Fibroblast of pulmonary artery (primary cell): ENCODE data around the gene UBASH3B.

Experiments
- DNase-seq: peaks from one replicate; pipeline ENCODE4 v3.0.0-alpha.2; 2010; ENCODE audit warnings: low read depth
- H3K4me3 ChIP-seq: replicated peaks from 2 replicates; pipeline ENCODE4 v1.5.1; 2011; ENCODE audit warnings: low read depth, mild to moderate bottlenecking, control low read depth, low read length, moderate library complexity
- TF ChIP-seq, protein P1 (sequence below): IDR thresholded peaks from 2 replicates; pipeline ENCODE4 v1.5.1; 2011; ENCODE audit warnings: mild to moderate bottlenecking, control low read depth, low read length, inconsistent platforms; ENCODE audit errors: missing control alignments

UBASH3B gene

DNA sequence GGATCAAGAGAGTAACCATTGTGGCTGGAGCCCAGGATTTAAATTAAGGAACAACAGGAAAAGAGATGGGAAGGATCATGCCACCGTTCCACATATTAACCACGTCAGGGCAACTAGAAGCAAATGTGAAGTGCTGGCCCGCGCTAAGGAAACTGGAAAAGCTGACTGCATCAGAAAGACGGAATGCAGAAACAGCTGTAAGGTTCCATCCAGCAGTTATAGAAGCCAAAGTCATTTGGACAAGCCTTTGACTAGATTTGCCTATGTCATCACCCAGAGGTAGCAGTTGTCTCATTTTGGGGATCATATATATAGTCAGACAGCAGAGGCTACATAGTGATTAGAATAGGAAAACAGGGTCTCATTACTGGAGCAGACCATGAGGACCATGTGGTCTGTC is 139.8 kb downstream of the UBASH3B start:
- DNase-seq: no peak
- H3K4me3 ChIP-seq: no peak overlapping the region
- TF ChIP-seq, protein P1, sequence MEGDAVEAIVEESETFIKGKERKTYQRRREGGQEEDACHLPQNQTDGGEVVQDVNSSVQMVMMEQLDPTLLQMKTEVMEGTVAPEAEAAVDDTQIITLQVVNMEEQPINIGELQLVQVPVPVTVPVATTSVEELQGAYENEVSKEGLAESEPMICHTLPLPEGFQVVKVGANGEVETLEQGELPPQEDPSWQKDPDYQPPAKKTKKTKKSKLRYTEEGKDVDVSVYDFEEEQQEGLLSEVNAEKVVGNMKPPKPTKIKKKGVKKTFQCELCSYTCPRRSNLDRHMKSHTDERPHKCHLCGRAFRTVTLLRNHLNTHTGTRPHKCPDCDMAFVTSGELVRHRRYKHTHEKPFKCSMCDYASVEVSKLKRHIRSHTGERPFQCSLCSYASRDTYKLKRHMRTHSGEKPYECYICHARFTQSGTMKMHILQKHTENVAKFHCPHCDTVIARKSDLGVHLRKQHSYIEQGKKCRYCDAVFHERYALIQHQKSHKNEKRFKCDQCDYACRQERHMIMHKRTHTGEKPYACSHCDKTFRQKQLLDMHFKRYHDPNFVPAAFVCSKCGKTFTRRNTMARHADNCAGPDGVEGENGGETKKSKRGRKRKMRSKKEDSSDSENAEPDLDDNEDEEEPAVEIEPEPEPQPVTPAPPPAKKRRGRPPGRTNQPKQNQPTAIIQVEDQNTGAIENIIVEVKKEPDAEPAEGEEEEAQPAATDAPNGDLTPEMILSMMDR: no peak

DNA sequence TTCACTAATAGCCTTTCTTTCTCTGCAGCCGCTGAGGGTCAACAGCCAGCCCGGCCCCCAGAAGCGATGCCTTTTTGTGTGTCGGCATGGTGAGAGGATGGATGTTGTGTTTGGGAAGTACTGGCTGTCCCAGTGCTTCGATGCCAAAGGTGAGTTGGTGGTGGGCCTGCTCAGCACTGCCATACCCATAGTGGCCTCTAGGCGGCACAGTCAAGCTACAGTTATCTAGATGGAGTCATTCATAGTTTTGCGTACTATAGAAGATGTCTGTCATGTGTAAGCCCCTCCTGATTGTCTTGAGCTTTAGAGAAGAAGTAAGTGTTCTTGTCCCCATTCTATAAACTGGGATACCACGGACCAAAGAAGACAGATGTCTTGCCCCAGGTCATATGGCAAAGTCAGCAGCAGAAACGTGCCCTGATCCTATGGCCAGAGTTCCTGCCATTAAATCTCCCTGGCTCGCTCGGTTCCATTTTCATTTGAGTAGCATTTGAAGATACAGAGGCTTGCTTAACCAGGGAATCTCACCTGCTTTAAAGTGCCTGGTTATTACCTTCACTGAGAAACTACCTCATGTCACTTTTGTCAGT is 140.7 kb downstream of the UBASH3B start:
- TF ChIP-seq, protein P1: peak; percentile 90
- peak; percentile 58 for DNase-seq
- no peak overlapping the region for H3K4me3 ChIP-seq

DNA sequence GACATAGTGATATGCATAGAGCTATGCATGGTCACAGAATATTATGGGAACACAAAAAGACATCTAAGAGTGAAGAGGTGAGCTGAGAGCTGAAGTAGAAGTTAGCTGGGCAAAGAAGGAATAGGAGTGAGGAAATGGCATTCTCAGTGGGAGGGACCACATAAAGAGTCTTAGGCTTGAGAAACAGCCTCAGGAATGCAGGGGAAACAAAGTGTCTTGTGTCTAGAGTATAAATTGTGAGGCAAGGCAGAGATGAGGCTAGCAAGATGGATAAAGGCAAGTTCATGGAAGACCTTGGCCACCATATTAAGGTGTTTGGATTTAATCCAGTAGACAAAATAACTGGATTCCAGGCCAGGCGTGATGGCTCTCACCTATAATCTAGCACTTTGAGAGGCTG is 142.1 kb downstream of the UBASH3B start:
- H3K4me3 ChIP-seq: no peak overlapping the region
- TF ChIP-seq, protein P1: no peak
- no peak for DNase-seq

DNA sequence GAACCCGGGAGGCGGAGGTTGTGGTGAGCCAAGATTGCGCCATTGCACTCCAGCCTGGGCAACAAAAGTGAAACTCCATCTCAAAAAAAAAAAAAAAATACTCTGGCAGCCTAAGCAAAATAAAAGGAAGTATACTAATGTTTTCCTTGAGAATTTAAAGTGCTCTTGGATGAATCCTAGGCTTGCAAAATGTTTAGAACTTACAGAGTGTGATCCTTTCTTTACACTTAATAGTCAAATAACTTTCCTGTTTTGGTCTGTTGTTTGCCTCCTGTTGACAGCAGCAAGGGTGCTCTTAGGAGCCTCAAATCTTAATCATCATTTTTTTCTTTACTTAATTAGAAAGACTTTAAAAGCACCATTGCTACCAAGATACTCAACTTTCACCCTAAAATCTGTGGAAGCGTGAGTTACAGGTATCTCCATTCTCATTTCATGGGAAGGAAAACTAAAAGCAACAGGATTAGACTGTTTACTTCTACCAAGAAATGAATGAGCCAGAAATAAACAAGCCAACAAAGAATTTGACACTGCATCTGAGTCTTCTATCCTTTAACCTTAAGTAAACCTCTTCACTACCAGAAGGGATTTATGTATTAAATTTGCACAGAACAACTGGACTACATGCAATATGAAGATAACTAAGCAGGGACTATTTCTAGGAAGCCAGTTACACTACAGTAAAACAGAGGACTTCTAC is 144.0 kb downstream of the UBASH3B start:
- TF ChIP-seq, protein P1: no peak
- no peak for DNase-seq
- no peak overlapping the region for H3K4me3 ChIP-seq

DNA sequence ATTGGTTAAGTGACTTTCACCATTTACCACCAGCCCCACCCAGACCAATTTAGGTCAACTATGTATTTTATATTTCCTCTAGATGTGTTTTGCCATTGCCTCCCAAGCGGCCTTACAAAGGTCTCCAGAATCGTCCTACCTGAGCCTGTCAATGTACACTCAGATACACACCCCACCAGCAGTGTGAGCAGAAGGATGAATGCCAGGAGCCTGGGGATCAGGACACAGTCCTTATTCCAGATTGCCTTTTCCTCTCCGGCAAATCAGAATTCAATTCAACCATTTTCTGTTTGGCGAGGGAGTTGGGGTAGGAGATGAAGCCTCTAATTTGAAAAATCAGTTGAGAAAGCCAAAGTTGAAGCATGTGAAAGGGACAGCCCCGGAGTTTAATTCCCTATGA is 147.4 kb downstream of the UBASH3B start:
- TF ChIP-seq, protein P1: no peak
- no peak overlapping the region for H3K4me3 ChIP-seq
- DNase-seq: no peak

DNA sequence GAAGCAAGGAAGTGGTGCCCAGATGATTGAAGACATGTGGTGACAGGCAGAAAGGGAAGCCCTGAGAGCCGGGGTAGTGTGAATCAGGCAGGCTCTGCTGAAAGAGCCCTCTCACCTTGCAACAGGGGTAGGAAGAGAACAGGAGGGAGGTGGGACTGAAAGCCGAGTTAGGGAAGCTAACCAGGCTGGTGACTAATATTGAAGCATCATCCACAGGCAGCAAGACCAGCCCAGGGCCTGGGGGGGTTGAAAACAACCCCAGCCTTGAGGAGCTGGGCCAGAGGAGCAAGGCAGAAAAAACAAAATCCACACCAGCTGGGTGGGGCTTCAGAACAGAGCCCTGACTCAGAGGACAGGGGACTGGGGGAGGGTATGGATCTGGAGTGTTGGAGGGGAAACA is 147.8 kb downstream of the UBASH3B start:
- H3K4me3 ChIP-seq: no peak overlapping the region
- DNase-seq: peak; percentile 46
- TF ChIP-seq, protein P1: no peak

DNA sequence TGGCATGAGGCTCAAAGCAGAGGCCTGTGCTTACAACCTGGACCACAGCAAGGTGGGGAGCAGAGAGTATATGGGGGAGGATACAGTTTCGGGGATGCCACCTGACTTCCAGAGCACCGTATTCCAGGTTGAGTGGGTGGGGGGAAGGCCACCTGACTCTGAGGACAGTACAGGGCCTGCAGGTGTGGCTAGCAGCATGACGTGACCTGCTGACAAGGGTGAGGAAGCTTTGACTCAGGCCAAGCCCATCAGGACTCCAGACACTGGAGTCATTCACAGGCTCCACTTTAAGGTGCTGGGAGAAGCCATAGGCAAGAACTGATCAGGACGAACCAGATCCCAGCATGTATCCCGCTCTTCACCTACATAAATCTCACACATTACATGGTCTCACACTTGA is 148.2 kb downstream of the UBASH3B start:
- TF ChIP-seq, protein P1: no peak
- H3K4me3 ChIP-seq: no peak overlapping the region
- no peak for DNase-seq
